ENCODE measurements around the gene TRIM51.
"Not testable (repeated sequence)": the region's sequence is repeated elsewhere in the genome, so short reads cannot be mapped to it uniquely, and the experiment has no call there.

Gene TRIM51

GRCh38 chr11:55882997-55883396, at the start of gene TRIM51:
TRIM51 (plus strand) TSS chr11:55883297; CDS start chr11:55885429, 2,132 bp downstream.
- not testable (repeated sequence) for DNase-seq (ENCODE audit: low read depth in 2 of 2)

GRCh38 chr11:55838452-55838851, 44.6 kb upstream of the TRIM51 start, which contains the start of gene OR5D16:
OR5D16 (plus strand) TSS chr11:55838752; CDS start chr11:55838752, 0 bp downstream.
- DNase-seq (ENCODE audit: low read depth in 2 of 2): no peak

- no peak for DNase-seq (ENCODE audit: low read depth in 2 of 2)
These were observed 35.6 kb upstream of the TRIM51 start for GRCh38 chr11:55847453-55847852.

GRCh38 chr11:55849037-55849436, 34.1 kb upstream of the TRIM51 start:
- no peak for DNase-seq (ENCODE audit: low read depth in 2 of 2)

- DNase-seq (ENCODE audit: low read depth in 2 of 2): no peak
These were observed 31.0 kb upstream of the TRIM51 start for GRCh38 chr11:55852141-55852540.

- no peak for DNase-seq (ENCODE audit: low read depth in 2 of 2)
These were observed 28.4 kb upstream of the TRIM51 start for GRCh38 chr11:55854704-55855103.

GRCh38 chr11:55867354-55867753, 15.7 kb upstream of the TRIM51 start:
- not testable (repeated sequence) for DNase-seq (ENCODE audit: low read depth in 2 of 2)

- DNase-seq (ENCODE audit: low read depth in 2 of 2): not testable (repeated sequence)
These were observed 10.4 kb upstream of the TRIM51 start for GRCh38 chr11:55872731-55873130.

GRCh38 chr11:55873146-55873545, 10.0 kb upstream of the TRIM51 start:
- DNase-seq (ENCODE audit: low read depth in 2 of 2): not testable (repeated sequence)

GRCh38 chr11:55884995-55885394, 1.9 kb downstream of the TRIM51 start:
- DNase-seq (ENCODE audit: low read depth in 2 of 2): not testable (repeated sequence)

- not testable (repeated sequence) for DNase-seq (ENCODE audit: low read depth in 2 of 2)
These were observed 2.4 kb downstream of the TRIM51 start for GRCh38 chr11:55885481-55885880.

- DNase-seq (ENCODE audit: low read depth in 2 of 2): no peak
These were observed 12.1 kb downstream of the TRIM51 start for GRCh38 chr11:55895216-55895615.

- DNase-seq (ENCODE audit: low read depth in 2 of 2): no peak
These were observed 19.2 kb downstream of the TRIM51 start for GRCh38 chr11:55902308-55902707.

- no peak for DNase-seq (ENCODE audit: low read depth in 2 of 2)
These were observed 31.4 kb downstream of the TRIM51 start, which contains the start of gene OR5W2 for GRCh38 chr11:55914482-55914881. OR5W2 (minus strand) TSS chr11:55914582; CDS start chr11:55914582, 0 bp downstream.

GRCh38 chr11:55920537-55920936, 37.4 kb downstream of the TRIM51 start:
- DNase-seq (ENCODE audit: low read depth in 2 of 2): no peak

GRCh38 chr11:55936300-55936699, 53.2 kb downstream of the TRIM51 start, which contains the start of gene OR5I1:
OR5I1 (minus strand) TSS chr11:55936400; CDS start chr11:55936400, 0 bp downstream.
- no peak for DNase-seq (ENCODE audit: low read depth in 2 of 2)

Measured in stimulated activated CD8-positive, alpha-beta memory T cell treated with anti-CD3 and anti-CD28 coated beads, Interleukin-2, amount 100 ng/mL, for 48 hours (primary cell).